Measurements from ENCODE around the gene DMRT2.

The DMRT2 gene

DNA sequence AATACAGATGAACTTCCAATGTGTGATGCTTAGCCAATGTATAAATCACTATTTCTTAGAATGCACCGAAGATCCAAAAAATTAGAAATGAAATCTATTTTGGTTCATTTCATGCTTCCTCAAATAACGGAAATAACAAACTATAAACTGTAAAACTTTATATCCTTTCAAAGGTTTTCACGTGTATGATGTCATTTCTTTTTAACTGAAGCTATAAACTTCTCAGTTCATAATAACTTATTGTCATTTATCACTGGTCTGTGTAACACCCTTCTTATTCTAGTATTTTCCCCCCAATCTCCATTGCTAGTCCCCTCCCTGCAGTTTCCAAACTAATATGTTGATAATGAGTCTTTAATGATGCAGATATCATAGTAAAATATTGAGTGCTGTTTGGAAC is 36.4 kb downstream of the DMRT2 start:
- no peak for DNase-seq (ENCODE audit: low read depth in 2 of 2, low spot score in 1 of 2)

DNA sequence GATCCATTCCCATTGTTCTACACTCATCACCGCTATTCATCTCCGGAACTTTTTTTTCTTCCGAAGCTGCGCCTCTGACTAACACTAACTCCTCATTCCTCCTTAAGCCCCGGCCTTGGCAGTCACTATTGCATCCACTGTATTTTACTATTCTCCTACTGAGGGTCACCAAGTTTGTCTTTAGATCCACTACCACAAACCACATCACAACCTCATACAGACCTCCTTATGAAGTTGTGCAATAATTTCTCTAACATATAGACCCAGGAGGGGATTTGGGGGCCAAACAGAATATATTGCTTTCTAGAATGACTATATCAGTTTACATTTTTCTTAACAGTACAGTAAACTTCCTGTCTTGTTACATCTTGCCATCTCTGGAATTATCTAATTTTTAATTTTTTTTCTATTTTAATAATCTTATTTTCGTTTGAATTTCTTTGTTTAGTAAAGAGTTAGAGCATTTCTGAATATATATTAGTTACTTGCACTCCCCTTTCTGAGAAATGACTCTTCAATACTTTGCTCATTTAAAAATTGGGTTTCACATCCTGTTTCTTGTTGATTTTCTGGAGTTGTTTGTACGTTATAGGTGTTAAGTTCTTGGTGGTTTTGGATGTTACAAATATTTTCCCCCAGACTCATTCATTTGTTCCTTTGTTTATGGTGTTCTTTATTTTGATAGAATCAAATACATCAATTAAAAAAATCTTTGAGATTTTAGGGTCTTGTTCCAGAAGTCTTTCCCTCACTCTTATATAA is 37.1 kb downstream of the DMRT2 start:
- no peak for DNase-seq (ENCODE audit: low read depth in 2 of 2, low spot score in 1 of 2)

DNA sequence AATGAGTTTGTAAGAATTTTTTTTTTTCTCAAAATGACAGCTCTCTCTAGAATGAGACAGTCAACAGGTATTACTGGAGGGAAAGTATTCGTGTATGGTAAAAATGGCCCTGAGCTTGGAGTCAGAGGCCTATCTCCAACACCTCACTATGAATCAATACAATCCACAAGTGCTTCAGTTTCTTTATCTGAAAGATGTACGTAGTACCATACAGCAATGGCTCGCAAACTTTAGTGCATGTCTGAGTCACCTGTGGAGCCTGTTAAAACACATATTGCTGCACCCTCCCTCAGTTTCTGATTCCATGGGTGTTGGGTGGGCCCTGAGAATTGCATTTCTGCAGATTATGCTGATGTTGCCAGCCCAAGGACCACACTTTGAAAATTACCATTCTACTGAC is 44.6 kb downstream of the DMRT2 start:
- no peak for DNase-seq (ENCODE audit: low read depth in 2 of 2, low spot score in 1 of 2)

DNA sequence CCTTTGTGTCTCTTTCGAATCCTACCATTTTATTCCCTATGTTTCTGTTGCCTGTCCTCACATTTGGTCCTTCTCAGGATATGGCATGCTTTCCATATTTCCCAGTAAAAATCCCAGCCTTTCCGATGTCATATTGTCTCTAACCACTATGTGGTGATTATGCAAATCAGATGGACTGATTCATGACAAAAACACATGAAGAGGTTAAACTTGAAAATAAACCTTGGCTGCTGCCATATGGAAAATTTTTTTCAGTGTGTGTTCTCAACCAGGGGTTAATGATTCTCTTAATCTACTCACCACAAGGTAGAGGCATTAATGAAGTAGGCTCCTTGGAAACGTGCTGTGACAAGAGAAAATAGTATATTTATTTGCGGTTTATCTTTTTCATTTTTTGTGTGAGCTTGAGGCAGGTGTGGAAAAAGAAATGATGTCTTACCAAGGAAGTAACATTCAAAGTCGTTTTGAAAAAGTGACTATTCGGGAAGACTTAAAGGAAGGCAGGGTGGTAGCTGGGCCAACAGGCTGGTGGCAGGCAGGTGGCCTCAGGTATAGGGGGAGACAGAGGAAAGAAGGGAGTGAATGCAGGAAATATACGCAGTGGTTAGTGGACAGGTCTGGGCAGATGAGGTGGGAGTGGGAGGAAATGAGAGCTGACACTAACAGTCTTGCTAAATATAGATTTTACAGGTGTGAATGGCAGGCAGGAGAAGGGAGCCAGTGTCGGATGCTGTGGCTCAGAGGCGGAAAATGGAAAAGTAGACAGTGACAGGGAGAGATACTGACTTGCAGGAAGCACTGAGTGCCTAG is 46.2 kb downstream of the DMRT2 start:
- DNase-seq (ENCODE audit: low read depth in 2 of 2, low spot score in 1 of 2): no peak

DNA sequence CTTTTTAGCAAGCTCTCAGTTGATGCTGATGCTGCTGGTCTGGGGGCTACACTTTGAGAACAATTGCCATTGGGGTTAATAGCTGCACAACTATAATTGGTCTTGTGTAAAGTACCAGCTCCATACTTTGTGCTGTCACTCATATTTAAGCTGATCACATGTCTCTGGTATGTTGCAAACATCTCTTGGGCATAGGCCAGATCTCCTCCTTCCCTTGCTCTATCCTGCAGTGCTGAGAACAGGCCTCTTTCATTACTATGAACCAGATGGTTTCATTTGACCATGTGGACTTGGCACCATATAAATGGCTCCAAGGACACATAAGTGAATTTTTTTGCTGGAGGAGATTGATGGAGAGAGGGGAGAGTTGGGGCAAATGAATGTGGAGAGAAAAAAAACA is 48.4 kb downstream of the DMRT2 start:
- no peak for DNase-seq (ENCODE audit: low read depth in 2 of 2, low spot score in 1 of 2)

DNA sequence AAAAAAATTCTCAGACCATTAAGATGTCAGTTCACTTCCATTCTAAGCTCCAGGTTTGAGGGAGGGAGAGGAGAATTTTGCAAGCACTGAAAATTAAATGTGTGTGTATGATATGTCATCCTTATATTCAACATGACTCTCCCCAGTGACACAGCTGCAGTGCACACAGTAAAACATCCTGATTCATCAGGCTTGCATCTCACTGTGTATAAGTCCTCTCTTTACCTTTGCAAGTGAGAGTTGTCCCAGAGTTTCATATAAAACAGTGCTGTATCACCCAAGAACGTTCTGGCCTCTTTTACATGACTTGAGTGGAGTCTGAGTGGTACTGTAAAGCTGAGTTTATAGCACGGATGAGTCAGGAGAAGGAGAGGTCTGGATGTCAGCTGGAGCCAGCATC is 50.0 kb downstream of the DMRT2 start:
- DNase-seq (ENCODE audit: low read depth in 2 of 2, low spot score in 1 of 2): no peak

DNA sequence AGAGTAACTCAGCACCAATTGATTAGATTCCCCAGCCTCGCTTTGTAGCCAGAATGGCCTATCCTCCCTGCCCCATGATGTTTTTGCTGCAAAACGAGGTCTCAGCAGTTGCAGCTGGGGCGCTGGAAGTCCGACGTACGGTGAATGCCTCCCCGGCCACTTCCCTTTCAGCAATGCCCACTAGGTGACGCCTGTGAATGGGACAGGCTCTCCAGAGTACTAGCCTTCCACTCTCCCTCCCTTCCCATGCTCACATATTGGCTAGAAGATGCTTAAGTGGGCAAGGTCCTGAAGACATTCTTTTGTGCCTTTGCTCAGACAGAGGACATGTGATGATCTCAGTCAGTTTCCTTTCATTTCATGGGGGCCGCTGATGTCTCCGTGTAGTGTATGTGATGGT is 50.8 kb downstream of the DMRT2 start:
- no peak for DNase-seq (ENCODE audit: low read depth in 2 of 2, low spot score in 1 of 2)

DNA sequence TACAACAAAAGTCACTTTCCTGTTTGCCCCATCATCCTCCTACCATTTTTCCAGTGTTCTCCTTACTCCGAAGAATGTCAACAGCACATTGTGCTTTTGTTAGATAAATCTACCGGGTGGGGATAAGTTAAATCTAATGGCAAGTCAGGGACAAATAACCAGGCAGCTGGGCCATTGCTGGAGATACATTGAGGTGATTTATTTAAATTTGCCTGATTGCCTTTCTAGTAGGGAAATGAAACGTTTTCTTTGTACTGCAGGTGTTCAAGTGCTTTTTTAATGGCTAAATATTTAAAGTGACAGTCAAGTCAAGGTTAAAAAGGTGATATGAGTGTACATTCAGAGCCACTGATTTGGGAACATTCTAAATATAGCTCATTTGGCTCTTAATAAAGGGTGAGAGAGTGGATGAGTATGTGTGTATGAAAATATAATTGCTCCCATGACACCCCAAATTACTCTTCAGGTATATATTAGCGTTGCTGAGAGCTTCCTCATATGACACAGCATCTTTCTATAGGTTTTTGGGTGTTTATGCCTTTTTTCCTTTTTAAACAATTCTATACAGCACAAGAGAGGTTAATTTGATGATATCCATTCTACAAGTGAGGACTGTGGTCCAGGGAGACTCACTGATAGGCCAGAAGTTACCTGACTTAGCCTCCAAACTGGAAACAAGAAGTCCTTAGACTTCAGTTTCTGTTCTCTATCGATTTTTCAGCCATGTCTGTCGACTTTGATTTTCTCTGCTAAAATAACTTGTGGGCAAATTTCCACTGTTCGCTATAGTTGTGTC is 51.9 kb downstream of the DMRT2 start:
- no peak for DNase-seq (ENCODE audit: low read depth in 2 of 2, low spot score in 1 of 2)

DNA sequence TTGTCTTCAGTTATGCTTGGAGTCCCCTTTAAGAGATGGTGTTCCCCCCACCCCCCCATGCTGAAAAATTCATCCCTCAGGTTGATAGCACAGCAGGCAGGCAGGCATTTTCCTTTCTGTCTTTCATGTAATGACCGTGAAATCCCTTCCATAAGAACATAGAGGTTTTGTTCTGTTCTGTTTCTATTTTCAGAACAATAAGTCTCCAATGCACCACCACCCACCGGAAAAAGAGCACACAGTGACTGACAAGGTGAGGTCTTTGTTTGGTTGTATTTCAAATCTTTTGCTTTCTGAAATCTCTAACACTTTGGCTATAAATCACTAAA is 52.4 kb downstream of the DMRT2 start:
- DNase-seq (ENCODE audit: low read depth in 2 of 2, low spot score in 1 of 2): no peak
